Body of pancreas (tissue), 4 donors: Measurements from ENCODE around the gene RASSF5. TPM values are rescaled to one million over a fixed set of nuclear protein-coding genes. Genes with fewer than 3 reads are reported as not detected.

Experiments used
- ATAC-seq: fragments of 150-250 bp; one replicate; pipeline ENCODE4 v1.9.1; 2016
- DNase-seq, 4 donors: peaks; one replicate each; pipeline ENCODE4 v3.0.0-alpha.2; 2019
- H3K27ac ChIP-seq, 4 donors: fragments of 200-600 bp; sonication (generic); 1 replicate in 3 of 4; 2 replicates in 1 of 4; pipeline versions ENCODE4 v1.5.1 to v1.6.1; 2016 to 2019; ENCODE audit warnings: mild to moderate bottlenecking in 1 of 4, mixed read lengths in 1 of 4, moderate library complexity in 1 of 4
- H3K27me3 ChIP-seq, 2 donors: fragments of 200-600 bp; sonication (generic); one replicate each; pipeline ENCODE4 v1.6.0; 2016; ENCODE audit warnings: mild to moderate bottlenecking in 1 of 2
- H3K36me3 ChIP-seq, 2 donors: fragments of 200-600 bp; sonication (generic); replicated peaks in 1 of 2; 2 replicates each; pipeline ENCODE4 v1.5.1; 2016; ENCODE audit warnings: low read depth in 2 of 2; ENCODE audit not compliant: insufficient read depth in 1 of 2
- H3K4me1 ChIP-seq: fragments of 200-600 bp; sonication (generic); one replicate; pipeline ENCODE4 v1.6.0; 2016
- H3K4me3 ChIP-seq, 2 donors: fragments of 200-600 bp; sonication (generic); 1 replicate in 1 of 2; 2 replicates in 1 of 2; pipeline ENCODE4 v1.5.1; 2016 to 2019
- H3K9me3 ChIP-seq, 3 donors: fragments of 200-600 bp; sonication (generic); 1 replicate in 2 of 3; 2 replicates in 1 of 3; pipeline ENCODE4 v1.5.1; 2016
- POLR2A ChIP-seq, 3 donors: fragments of 450-650 bp; IDR thresholded peaks; one replicate each; pipeline ENCODE4 v1.6.1; 2016; ENCODE audit warnings: antibody characterized with exemption in 3 of 3, mild to moderate bottlenecking in 2 of 3
- whole genome bisulfite sequencing, 2 donors: methylation state at CpG; one replicate each; pipeline ENCODE4 v1.1.5; 2017; 5-methylcytosine and 5-hydroxymethylcytosine counted together
- intact Hi-C: fragments of 100-400 bp; cut with DNase I; formaldehyde crosslinking; loops from one replicate; pipeline ENCODE4 v1.15.1; 2023
- total RNA-seq, 2 donors: library from RNA; depleted of rRNA; stranded (reverse); fragments of >200 nt; gene quantifications; one replicate each; pipeline ENCODE4 v1.1.0, GENCODE V29; 2016
- TF ChIP-seq, protein P1 (sequence below), 7 experiments: fragments of 450-650 bp in 4 of 7; fragments of 200-600 bp in 3 of 7; sonication (generic) in 3 of 7; IDR thresholded peaks; one replicate each; pipeline ENCODE4 v1.5.1; 2016 to 2019; ENCODE audit warnings: antibody characterized with exemption in 7 of 7

Gene RASSF5
- total RNA-seq, 2 donors from 2014 or later = 21.5 to 35.9 TPM

DNA sequence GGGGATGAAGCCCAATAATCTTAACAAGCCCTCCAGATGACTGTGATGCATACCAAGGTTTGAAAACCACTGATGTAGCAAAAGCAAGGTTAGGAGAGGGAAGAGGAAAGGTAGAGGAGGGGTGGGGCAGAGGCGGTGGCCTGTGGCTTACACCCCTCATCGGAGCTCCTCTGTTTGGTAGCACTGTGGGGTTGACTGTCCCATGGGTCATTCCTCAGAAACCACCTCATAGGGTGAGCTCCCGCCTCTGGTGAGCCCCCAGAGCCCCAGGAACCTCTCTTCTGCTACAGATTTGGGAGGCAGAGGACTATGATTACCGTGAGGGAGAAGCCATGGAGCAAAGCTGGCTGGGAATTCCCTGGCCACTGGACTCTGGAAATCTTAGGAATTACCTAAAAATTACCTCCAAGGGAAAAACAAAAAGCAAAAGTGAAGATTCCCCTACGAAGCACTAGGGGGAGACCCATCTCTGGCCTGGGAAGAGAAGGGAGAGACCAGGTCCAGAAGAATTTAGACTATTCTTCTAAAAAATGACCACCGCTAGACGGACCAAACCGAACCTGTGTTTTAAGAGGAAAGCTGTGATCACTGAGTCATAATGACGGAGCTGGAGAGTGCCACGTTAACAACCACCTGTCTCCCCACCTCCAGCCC lies 1.5 kb upstream of the RASSF5 start:
- no peaks in the 10 kb centered on the region for H3K9me3 ChIP-seq
- H3K27ac ChIP-seq = peak overlapping the region in 3 of 4 donors; percentile 72 to 81 (median 75)
- WGBS, 2 donors = 63 to 65% methylated on average over 10 of the region's 10 CpGs
- no peaks in the 10 kb centered on the region for H3K36me3 ChIP-seq
- DNase-seq (no peak), ATAC-seq (no peak)
- H3K27me3 ChIP-seq = no peaks in the 10 kb centered on the region
- H3K4me1 ChIP-seq = peaks cover 64% of the 10 kb centered on the region
- intact Hi-C loops = no loop called here
- no peak for TF ChIP-seq POLR2A (IDR thresholded peaks at IDR 0.05)
- TF ChIP-seq, protein P1, sequence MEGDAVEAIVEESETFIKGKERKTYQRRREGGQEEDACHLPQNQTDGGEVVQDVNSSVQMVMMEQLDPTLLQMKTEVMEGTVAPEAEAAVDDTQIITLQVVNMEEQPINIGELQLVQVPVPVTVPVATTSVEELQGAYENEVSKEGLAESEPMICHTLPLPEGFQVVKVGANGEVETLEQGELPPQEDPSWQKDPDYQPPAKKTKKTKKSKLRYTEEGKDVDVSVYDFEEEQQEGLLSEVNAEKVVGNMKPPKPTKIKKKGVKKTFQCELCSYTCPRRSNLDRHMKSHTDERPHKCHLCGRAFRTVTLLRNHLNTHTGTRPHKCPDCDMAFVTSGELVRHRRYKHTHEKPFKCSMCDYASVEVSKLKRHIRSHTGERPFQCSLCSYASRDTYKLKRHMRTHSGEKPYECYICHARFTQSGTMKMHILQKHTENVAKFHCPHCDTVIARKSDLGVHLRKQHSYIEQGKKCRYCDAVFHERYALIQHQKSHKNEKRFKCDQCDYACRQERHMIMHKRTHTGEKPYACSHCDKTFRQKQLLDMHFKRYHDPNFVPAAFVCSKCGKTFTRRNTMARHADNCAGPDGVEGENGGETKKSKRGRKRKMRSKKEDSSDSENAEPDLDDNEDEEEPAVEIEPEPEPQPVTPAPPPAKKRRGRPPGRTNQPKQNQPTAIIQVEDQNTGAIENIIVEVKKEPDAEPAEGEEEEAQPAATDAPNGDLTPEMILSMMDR (IDR thresholded peaks at IDR 0.05) = peak; percentile 10 to 54 (median 41)
- H3K4me3 ChIP-seq = no peak overlapping the region

DNA sequence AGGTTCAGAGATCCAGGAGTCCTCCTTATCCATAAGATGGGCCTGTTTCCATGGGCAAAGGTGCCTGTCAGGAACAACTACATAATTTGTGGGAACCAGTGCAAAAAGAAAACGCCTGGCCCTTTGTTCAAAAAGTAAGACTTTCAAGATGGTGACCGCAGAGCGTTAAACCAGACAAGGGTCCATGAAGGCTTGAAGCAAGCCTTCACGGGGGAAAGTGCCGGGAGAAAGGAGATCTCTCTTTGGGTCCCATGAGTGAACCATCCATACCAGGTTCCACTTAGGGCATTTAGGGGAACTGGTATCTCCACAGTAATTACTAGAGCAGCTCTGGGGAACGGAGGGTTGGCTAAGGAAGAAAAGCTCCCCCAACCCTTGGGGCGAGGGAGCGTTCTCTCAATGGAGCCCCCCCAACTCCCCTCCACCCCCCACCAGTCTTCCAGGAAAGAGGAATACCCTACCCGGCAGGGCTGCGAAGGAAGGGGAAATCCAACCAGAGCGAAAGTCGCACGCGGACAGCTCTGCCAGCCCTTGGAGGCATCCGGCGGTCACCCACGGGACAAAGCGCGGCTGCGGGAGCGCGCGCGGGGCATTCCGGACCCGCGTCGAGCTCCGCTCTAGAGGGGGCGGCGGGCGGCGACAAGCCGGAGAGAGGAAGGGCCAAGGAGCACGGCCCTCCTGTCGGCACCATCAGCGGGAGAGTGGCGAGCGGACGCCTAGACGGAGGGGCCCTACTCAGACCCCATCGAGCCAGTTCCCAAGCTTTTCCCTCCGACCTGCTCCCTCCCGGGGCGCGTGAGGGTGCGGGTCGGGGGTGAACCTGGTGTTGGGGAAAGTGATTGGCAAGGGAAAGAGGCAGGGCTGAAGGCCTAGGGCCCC lies 687 bp upstream of the RASSF5 start:
- Histone ChIP-seq H3K9me3 (no peaks in the 10 kb centered on the region), H3K27ac (peak overlapping the region; percentile 45 to 81 (median 74))
- ATAC-seq = peak; percentile 17

DNA sequence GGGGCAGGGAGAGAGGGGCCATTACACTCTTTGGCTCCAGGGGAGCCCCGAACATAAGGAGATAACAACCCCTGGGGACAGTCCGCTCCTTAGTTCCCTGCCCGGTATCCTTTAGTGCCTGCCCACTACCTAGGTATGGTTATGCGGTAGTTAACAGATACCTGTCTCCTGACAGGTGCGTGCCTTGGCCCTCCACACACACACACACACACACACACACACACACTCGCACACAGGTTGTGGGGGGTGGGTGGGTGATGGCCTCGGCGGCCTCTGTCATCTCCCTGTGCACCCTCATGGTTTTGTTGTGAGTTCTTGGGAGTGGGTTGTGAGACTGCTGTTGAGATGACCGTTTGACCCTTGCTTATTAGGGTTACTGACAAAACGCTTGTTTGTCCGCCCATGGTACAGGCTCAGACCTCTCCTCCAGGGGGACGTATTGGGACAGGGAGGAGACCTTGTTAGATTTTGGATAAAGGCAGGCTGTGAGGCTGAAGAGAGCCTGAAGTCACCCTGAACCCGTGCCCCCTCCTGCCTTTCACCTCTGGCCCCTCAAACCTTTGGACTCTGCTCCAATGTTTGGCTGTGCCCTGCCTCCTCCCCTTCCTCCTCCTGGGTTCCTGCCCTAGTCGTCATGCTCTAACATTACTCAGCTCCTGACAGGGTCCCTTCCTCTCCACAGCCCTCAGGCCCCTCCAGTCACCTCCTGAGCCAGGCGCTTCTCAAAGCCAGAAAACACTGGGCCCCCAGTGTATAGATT lies 979 bp downstream of the RASSF5 start:
- Histone ChIP-seq H3K36me3 (no peaks in the 10 kb centered on the region), H3K9me3 (no peaks in the 10 kb centered on the region), H3K4me3 (peak overlapping the region in 1 of 2 donors; percentile 56), H3K27me3 (no peaks in the 10 kb centered on the region), H3K27ac (peak overlapping the region; percentile 43 to 81 (median 74)), H3K4me1 (peaks cover 68% of the 10 kb centered on the region)
- peak; percentile 5 for ATAC-seq
- WGBS, 2 donors = 24% methylated on average over 15 of the region's 15 CpGs
- intact Hi-C loops = no loop called here
- DNase-seq = peak in 2 of 4 donors; percentile 22 to 48
- no peak for TF ChIP-seq POLR2A (IDR thresholded peaks at IDR 0.05)
- TF ChIP-seq, protein P1 (IDR thresholded peaks at IDR 0.05) = no peak

More for the DNA sequence above, 687 bp upstream of the RASSF5 start:
- Histone ChIP-seq H3K4me3 (peak overlapping the region; percentile 56 to 59), H3K4me1 (peaks cover 63% of the 10 kb centered on the region), H3K36me3 (no peaks in the 10 kb centered on the region), H3K27me3 (no peaks in the 10 kb centered on the region)
- intact Hi-C loops = no loop called here
- peak in 3 of 4 donors; percentile 39 to 48 (median 45) for DNase-seq
- WGBS, 2 donors = 19 to 39% methylated on average over 17 to 48 of the region's 48 CpGs
- TF ChIP-seq, protein P1 (IDR thresholded peaks at IDR 0.05) = no peak
- TF ChIP-seq POLR2A (IDR thresholded peaks at IDR 0.05) = no peak

DNA sequence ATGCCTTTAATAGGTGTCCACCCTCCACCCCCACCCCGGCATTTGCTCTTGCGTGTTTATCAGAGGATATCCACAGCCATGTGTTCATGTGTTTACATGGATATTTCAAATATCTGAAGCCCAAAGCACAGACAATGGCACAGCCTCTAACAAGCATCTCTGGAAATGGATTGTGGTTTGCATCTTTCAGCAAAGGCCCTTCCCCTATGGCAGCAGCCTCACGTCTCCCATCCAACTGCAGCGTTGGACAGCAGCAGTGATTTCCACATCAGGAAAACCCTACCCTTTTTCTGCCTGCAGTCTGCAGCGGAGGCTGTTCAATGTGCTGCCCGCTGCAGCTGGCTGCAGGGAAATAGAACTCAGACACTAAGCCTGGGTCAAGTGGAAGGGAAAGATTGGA lies 1.6 kb downstream of the RASSF5 start:
- Histone ChIP-seq H3K36me3 (no peaks in the 10 kb centered on the region), H3K4me1 (peaks cover 68% of the 10 kb centered on the region), H3K9me3 (no peaks in the 10 kb centered on the region), H3K27me3 (no peaks in the 10 kb centered on the region), H3K27ac (peak overlapping the region; percentile 43 to 81 (median 74)), H3K4me3 (no peak overlapping the region)
- DNase-seq (peak in 2 of 4 donors; percentile 27 to 42), ATAC-seq (no peak)
- intact Hi-C loops = no loop called here
- TF ChIP-seq, protein P1 (IDR thresholded peaks at IDR 0.05) = no peak
- no peak for TF ChIP-seq POLR2A (IDR thresholded peaks at IDR 0.05)
- WGBS, 2 donors = 12 to 20% methylated on average over 6 of the region's 6 CpGs
